Measurements from ENCODE around the gene POMGNT2.

POMGNT2 gene

DNA sequence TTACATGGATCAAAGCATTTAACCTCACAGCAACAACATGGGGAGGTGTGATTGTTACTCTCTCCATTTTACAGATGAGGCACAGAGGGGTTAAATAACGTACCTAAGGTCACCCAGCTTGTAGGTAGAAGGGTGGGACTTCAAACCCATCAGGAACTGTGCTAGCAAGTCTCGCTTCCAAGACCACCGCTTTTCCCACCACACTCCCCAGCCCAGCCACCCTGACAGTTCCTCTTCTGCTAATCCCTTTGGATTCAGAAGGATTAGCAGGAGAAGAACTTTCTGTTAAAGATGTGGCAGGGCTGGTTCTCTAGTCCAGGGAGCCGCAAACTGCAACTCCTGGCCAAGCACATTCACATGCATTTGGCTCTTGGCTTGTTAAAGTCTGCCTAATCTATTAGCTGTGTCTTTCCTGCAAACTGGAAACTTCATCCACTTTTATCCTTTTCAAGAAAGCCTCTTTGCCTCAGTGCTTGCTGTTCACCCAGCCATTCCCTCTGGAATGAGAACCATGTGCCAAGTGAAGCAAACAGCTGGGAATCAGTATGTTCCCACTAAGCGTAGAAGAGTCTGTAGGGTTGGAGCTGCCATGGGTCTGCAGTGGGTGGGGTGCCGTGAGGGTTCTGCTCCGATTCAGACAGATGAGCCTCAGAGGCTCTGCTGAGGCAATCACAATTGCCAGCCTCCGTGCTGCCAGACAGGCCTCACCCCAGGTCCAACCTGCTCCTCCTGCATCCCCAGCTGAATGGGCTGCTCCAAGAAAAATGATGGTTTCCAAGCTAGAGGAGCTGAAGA is 44.6 kb downstream of the POMGNT2 start:
- Histone ChIP-seq H2BK12ac (ENCODE audit: low read length) (no peak overlapping the region), H3K9ac (ENCODE audit: low read depth, low read length, poor library complexity) (no peak overlapping the region), H3K4me3 (ENCODE audit: low read length in 2 of 2) (no peak overlapping the region), H3K36me3 (replicated peaks in 1 of 2; ENCODE audit: control insufficient read depth in 2 of 2, insufficient read depth in 2 of 2, low read length in 2 of 2) (no peaks in the 10 kb centered on the region), H3K4ac (ENCODE audit: low read length) (no peak overlapping the region), H3K18ac (ENCODE audit: low read length) (no peak overlapping the region), H3K27ac (replicated peaks; ENCODE audit: low read length) (no peak overlapping the region), H4K8ac (ENCODE audit: low read depth, low read length) (no peak overlapping the region), H3K9me3 (replicated peaks in 1 of 2; ENCODE audit: control insufficient read depth in 2 of 2, insufficient read depth in 1 of 2, low read depth in 1 of 2, low read length in 2 of 2) (peaks cover 0 to 6% of the 10 kb centered on the region in 2 donors), H3K4me2 (ENCODE audit: insufficient read depth, low read length, poor library complexity, severe bottlenecking) (no peak overlapping the region), H2BK120ac (ENCODE audit: low read depth, low read length) (no peak overlapping the region), H2BK5ac (ENCODE audit: low read length) (no peak overlapping the region), H2AFZ (ENCODE audit: low read length) (no peak overlapping the region), H2AK5ac (ENCODE audit: low read depth, low read length) (no peak overlapping the region), H3K14ac (ENCODE audit: low read length) (no peak overlapping the region), H3K79me1 (ENCODE audit: low read depth, low read length) (no peaks in the 10 kb centered on the region), H3K4me1 (ENCODE audit: control insufficient read depth in 2 of 2, insufficient read depth in 1 of 2, low read depth in 1 of 2, low read length in 2 of 2) (no peaks in the 10 kb centered on the region), H3K23ac (ENCODE audit: low read depth, low read length, poor library complexity) (peak overlapping the region; percentile 67), H2BK15ac (ENCODE audit: low read length) (no peak overlapping the region), H3K27me3 (ENCODE audit: control insufficient read depth in 3 of 3, insufficient read depth in 3 of 3, low read depth in 1 of 3, low read length in 3 of 3) (peaks cover 0 to 2% (median 0%) of the 10 kb centered on the region in 3 experiments), H4K91ac (ENCODE audit: low read depth, low read length, poor library complexity) (no peak overlapping the region)
- no CpG with 5 or more reads among the region's 8 CpGs for WGBS, 2 donors (ENCODE audit: extremely low coverage in 2 of 2, insufficient read length in 2 of 2, insufficient replicate concordance in 1 of 2)
- no peak for DNase-seq (ENCODE audit: low spot score)

- Histone ChIP-seq H2BK120ac (ENCODE audit: low read depth, low read length) (no peak overlapping the region), H3K79me1 (ENCODE audit: low read depth, low read length) (no peaks in the 10 kb centered on the region), H3K14ac (ENCODE audit: low read length) (no peak overlapping the region), H2BK12ac (ENCODE audit: low read length) (no peak overlapping the region), H3K4ac (ENCODE audit: low read length) (no peak overlapping the region), H3K27ac (replicated peaks; ENCODE audit: low read length) (no peak overlapping the region), H2BK5ac (ENCODE audit: low read length) (no peak overlapping the region), H3K9me3 (replicated peaks in 1 of 2; ENCODE audit: control insufficient read depth in 2 of 2, insufficient read depth in 1 of 2, low read depth in 1 of 2, low read length in 2 of 2) (peaks cover 0 to 6% of the 10 kb centered on the region in 2 donors), H3K4me1 (ENCODE audit: control insufficient read depth in 2 of 2, insufficient read depth in 1 of 2, low read depth in 1 of 2, low read length in 2 of 2) (no peaks in the 10 kb centered on the region), H2AK5ac (ENCODE audit: low read depth, low read length) (no peak overlapping the region), H3K18ac (ENCODE audit: low read length) (no peak overlapping the region), H3K4me2 (ENCODE audit: insufficient read depth, low read length, poor library complexity, severe bottlenecking) (no peak overlapping the region), H3K36me3 (replicated peaks in 1 of 2; ENCODE audit: control insufficient read depth in 2 of 2, insufficient read depth in 2 of 2, low read length in 2 of 2) (no peaks in the 10 kb centered on the region), H2BK15ac (ENCODE audit: low read length) (no peak overlapping the region), H3K23ac (ENCODE audit: low read depth, low read length, poor library complexity) (no peak overlapping the region), H3K9ac (ENCODE audit: low read depth, low read length, poor library complexity) (no peak overlapping the region), H3K27me3 (ENCODE audit: control insufficient read depth in 3 of 3, insufficient read depth in 3 of 3, low read depth in 1 of 3, low read length in 3 of 3) (peaks cover 0 to 9% (median 0%) of the 10 kb centered on the region in 3 experiments), H2AFZ (ENCODE audit: low read length) (no peak overlapping the region), H3K4me3 (ENCODE audit: low read length in 2 of 2) (no peak overlapping the region), H4K8ac (ENCODE audit: low read depth, low read length) (no peak overlapping the region), H4K91ac (ENCODE audit: low read depth, low read length, poor library complexity) (no peak overlapping the region)
- WGBS, 2 donors (ENCODE audit: extremely low coverage in 2 of 2, insufficient read length in 2 of 2, insufficient replicate concordance in 1 of 2): no CpG with 5 or more reads among the region's 1 CpG
- no peak for DNase-seq (ENCODE audit: low spot score)
These were observed 46.4 kb downstream of the POMGNT2 start for GRCh38 chr3:43059456-43059855.

DNA sequence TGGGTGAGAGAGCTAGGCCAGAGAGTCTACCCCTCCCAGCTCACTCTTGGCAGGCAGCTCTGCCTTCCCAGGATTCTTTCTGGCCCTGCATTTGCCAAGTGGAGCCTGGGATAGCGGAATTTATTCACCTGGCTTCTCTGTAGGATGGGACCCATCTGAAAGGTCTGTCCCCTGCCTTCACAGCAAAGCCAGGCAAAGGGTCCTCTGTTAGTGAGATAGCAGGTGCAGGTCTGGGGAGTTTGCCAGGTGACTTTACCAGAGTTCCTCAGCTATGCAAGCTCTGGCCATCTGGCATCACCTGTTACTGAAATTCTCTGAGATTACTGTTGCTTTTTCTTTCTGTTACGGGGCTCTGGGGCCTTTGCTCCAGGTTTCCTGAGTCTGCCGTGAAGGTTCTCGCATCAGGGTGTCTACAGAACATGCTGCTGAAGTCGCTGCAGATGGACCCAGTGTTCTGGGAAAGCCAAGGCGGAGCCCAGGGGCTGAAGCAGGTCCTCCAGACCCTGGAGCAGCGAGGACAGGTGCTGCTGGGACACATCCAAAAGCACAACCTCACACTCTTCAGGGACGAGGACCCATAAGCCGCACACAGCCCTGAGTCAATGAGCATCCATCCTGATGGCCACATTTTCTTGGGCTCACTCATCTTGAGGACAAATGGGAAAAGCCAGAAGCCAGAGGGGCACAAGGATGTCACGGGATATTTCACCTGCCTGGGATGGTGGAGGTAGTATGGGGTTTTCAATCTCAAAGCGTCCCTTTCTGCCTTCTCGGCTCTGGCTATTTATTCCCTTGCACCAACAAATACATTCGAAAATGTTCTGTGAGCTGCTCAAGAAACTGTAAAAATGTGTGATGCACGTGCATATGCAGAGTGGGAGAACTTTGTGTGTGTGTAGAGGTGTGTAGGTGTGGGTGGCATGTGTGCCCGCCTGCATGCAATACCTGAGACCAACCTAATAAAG is 49.8 kb downstream of the POMGNT2 start:
- Histone ChIP-seq H3K18ac (ENCODE audit: low read length) (no peak overlapping the region), H3K4me2 (ENCODE audit: insufficient read depth, low read length, poor library complexity, severe bottlenecking) (no peak overlapping the region), H2AFZ (ENCODE audit: low read length) (no peak overlapping the region), H3K79me1 (ENCODE audit: low read depth, low read length) (no peaks in the 10 kb centered on the region), H2AK5ac (ENCODE audit: low read depth, low read length) (no peak overlapping the region), H3K23ac (ENCODE audit: low read depth, low read length, poor library complexity) (no peak overlapping the region), H3K4ac (ENCODE audit: low read length) (no peak overlapping the region), H4K91ac (ENCODE audit: low read depth, low read length, poor library complexity) (no peak overlapping the region), H2BK120ac (ENCODE audit: low read depth, low read length) (no peak overlapping the region), H2BK5ac (ENCODE audit: low read length) (no peak overlapping the region), H3K9ac (ENCODE audit: low read depth, low read length, poor library complexity) (peak overlapping the region; percentile 45), H3K14ac (ENCODE audit: low read length) (no peak overlapping the region), H3K36me3 (replicated peaks in 1 of 2; ENCODE audit: control insufficient read depth in 2 of 2, insufficient read depth in 2 of 2, low read length in 2 of 2) (no peaks in the 10 kb centered on the region), H4K8ac (ENCODE audit: low read depth, low read length) (no peak overlapping the region), H2BK12ac (ENCODE audit: low read length) (no peak overlapping the region), H3K27ac (replicated peaks; ENCODE audit: low read length) (no peak overlapping the region), H3K27me3 (ENCODE audit: control insufficient read depth in 3 of 3, insufficient read depth in 3 of 3, low read depth in 1 of 3, low read length in 3 of 3) (peaks cover 0 to 15% (median 0%) of the 10 kb centered on the region in 3 experiments), H3K4me1 (ENCODE audit: control insufficient read depth in 2 of 2, insufficient read depth in 1 of 2, low read depth in 1 of 2, low read length in 2 of 2) (no peaks in the 10 kb centered on the region), H2BK15ac (ENCODE audit: low read length) (no peak overlapping the region), H3K9me3 (replicated peaks in 1 of 2; ENCODE audit: control insufficient read depth in 2 of 2, insufficient read depth in 1 of 2, low read depth in 1 of 2, low read length in 2 of 2) (peaks cover 0 to 4% of the 10 kb centered on the region in 2 donors), H3K4me3 (ENCODE audit: low read length in 2 of 2) (no peak overlapping the region)
- no peak for DNase-seq (ENCODE audit: low spot score)
- no CpG with 5 or more reads among the region's 15 CpGs for WGBS, 2 donors (ENCODE audit: extremely low coverage in 2 of 2, insufficient read length in 2 of 2, insufficient replicate concordance in 1 of 2)

GRCh38 chr3:43055393-43055792 is 50.5 kb downstream of the POMGNT2 start:
- Histone ChIP-seq H4K91ac (ENCODE audit: low read depth, low read length, poor library complexity) (no peak overlapping the region), H2AK5ac (ENCODE audit: low read depth, low read length) (no peak overlapping the region), H4K8ac (ENCODE audit: low read depth, low read length) (no peak overlapping the region), H3K9ac (ENCODE audit: low read depth, low read length, poor library complexity) (no peak overlapping the region), H3K27ac (replicated peaks; ENCODE audit: low read length) (no peak overlapping the region), H3K4ac (ENCODE audit: low read length) (no peak overlapping the region), H3K79me1 (ENCODE audit: low read depth, low read length) (no peaks in the 10 kb centered on the region), H3K23ac (ENCODE audit: low read depth, low read length, poor library complexity) (peak overlapping the region; percentile 20), H3K9me3 (replicated peaks in 1 of 2; ENCODE audit: control insufficient read depth in 2 of 2, insufficient read depth in 1 of 2, low read depth in 1 of 2, low read length in 2 of 2) (peaks cover 0 to 3% of the 10 kb centered on the region in 2 donors), H3K4me3 (ENCODE audit: low read length in 2 of 2) (no peak overlapping the region), H3K4me2 (ENCODE audit: insufficient read depth, low read length, poor library complexity, severe bottlenecking) (no peak overlapping the region), H3K4me1 (ENCODE audit: control insufficient read depth in 2 of 2, insufficient read depth in 1 of 2, low read depth in 1 of 2, low read length in 2 of 2) (no peaks in the 10 kb centered on the region), H2BK15ac (ENCODE audit: low read length) (no peak overlapping the region), H2BK120ac (ENCODE audit: low read depth, low read length) (no peak overlapping the region), H2BK5ac (ENCODE audit: low read length) (no peak overlapping the region), H3K18ac (ENCODE audit: low read length) (peak overlapping the region; percentile 27), H2AFZ (ENCODE audit: low read length) (no peak overlapping the region), H3K36me3 (replicated peaks in 1 of 2; ENCODE audit: control insufficient read depth in 2 of 2, insufficient read depth in 2 of 2, low read length in 2 of 2) (no peaks in the 10 kb centered on the region), H3K27me3 (ENCODE audit: control insufficient read depth in 3 of 3, insufficient read depth in 3 of 3, low read depth in 1 of 3, low read length in 3 of 3) (peaks cover 0 to 15% (median 0%) of the 10 kb centered on the region in 3 experiments), H3K14ac (ENCODE audit: low read length) (no peak overlapping the region), H2BK12ac (ENCODE audit: low read length) (no peak overlapping the region)
- DNase-seq (ENCODE audit: low spot score): no peak
- no CpG with 5 or more reads among the region's 7 CpGs for WGBS, 2 donors (ENCODE audit: extremely low coverage in 2 of 2, insufficient read length in 2 of 2, insufficient replicate concordance in 1 of 2)
